Subcutaneous adipose tissue (tissue), 4 donors: ENCODE measurements around the gene CGRRF1. TPM values are rescaled to one million over a fixed set of nuclear protein-coding genes. Genes with fewer than 3 reads are reported as not detected.

Experiments used
- CTCF ChIP-seq: fragments of 450-650 bp; IDR thresholded peaks from one replicate; pipeline ENCODE4 v1.5.1; 2016; ENCODE audit warnings: low read depth, mild to moderate bottlenecking, control low read depth, antibody characterized with exemption, moderate library complexity
- total RNA-seq, 4 donors: library from RNA; depleted of rRNA; stranded (reverse); fragments of >200 nt; gene quantifications; one replicate each; pipeline ENCODE4 v1.1.0, GENCODE V29; 2016

Gene CGRRF1
- total RNA-seq, 4 donors from 2014 or later = 11.7 to 27.4 (median 19.6) TPM

GRCh38 chr14:54577494-54577893, 67.8 kb downstream of the CGRRF1 start:
- no peak for TF ChIP-seq CTCF

- TF ChIP-seq CTCF = no peak
These were observed 68.3 kb downstream of the CGRRF1 start for GRCh38 chr14:54577977-54578376.

GRCh38 chr14:54579621-54580020, 69.9 kb downstream of the CGRRF1 start:
- no peak for TF ChIP-seq CTCF

GRCh38 chr14:54580933-54581332, 71.2 kb downstream of the CGRRF1 start:
- no peak for TF ChIP-seq CTCF

- TF ChIP-seq CTCF = no peak
These were observed 72.6 kb downstream of the CGRRF1 start for GRCh38 chr14:54582334-54582733.

GRCh38 chr14:54584097-54584496, 74.4 kb downstream of the CGRRF1 start:
- TF ChIP-seq CTCF = no peak

GRCh38 chr14:54585214-54585613, 75.5 kb downstream of the CGRRF1 start:
- TF ChIP-seq CTCF = no peak

Other genes with a start within 250 kb of the CGRRF1 start
- 1 to 10 TPM in 2 of 4 donors, not detected in 2; 2.6 to 4.4 TPM for gene CDKN3, start 112.9 kb upstream of the CGRRF1 start, total RNA-seq
- gene CNIH1, start 68.5 kb upstream of the CGRRF1 start, total RNA-seq = 100 to 1,000 TPM; 109 to 161 (median 136) TPM
- gene GMFB, start 20.9 kb upstream of the CGRRF1 start, total RNA-seq = 100 to 1,000 TPM in 1 of 4 donors, 10 to 100 TPM in 3; 35.8 to 100 (median 85.5) TPM
- gene SAMD4A, start 57.2 kb downstream of the CGRRF1 start, total RNA-seq = 10 to 100 TPM; 30.0 to 65.9 (median 39.7) TPM